PC-9 (cell line): Measurements from ENCODE around the gene EIF5B.
"Not testable (repeated sequence)": the region's sequence is repeated elsewhere in the genome, so short reads cannot be mapped to it uniquely, and the experiment has no call there.

Source experiments
- CTCF ChIP-seq: fragments of 200-600 bp; sonication (generic); conservative IDR thresholded peaks from 2 replicates; pipeline ENCODE4 v1.6.1; 2017; ENCODE audit warnings: mixed run types, antibody characterized with exemption, mild to moderate bottlenecking, moderate library complexity
- EZH2 ChIP-seq: fragments of 200-600 bp; sonication (generic); IDR thresholded peaks from 2 replicates; pipeline ENCODE4 v1.8.0; 2017; ENCODE audit warnings: antibody characterized with exemption, low read depth

GRCh38 chr2:99368854-99369253 is 31.7 kb downstream of the EIF5B start:
- TF ChIP-seq CTCF, EZH2: not testable (repeated sequence)
